HG03571 (cell line): ENCODE measurements around the gene NECTIN1.

Source experiments
- ATAC-seq: cut with Tn5 transposase; IDR thresholded peaks from one replicate; pipeline ENCODE4 v1.9.1; 2021; ENCODE audit not compliant: unreplicated experiment

The NECTIN1 gene

GRCh38 chr11:119714189-119714588 is 14.8 kb downstream of the NECTIN1 start:
- ATAC-seq: no peak

- ATAC-seq: no peak
These were observed 15.5 kb downstream of the NECTIN1 start for GRCh38 chr11:119713359-119714040.

GRCh38 chr11:119712459-119713358 is 16.3 kb downstream of the NECTIN1 start:
- no peak for ATAC-seq

- no peak for ATAC-seq
These were observed 17.0 kb downstream of the NECTIN1 start for GRCh38 chr11:119712006-119712405.

GRCh38 chr11:119711476-119711875 is 17.5 kb downstream of the NECTIN1 start:
- no peak for ATAC-seq

- ATAC-seq: no peak
These were observed 18.6 kb downstream of the NECTIN1 start for GRCh38 chr11:119710417-119710816.

- ATAC-seq: no peak
These were observed 19.2 kb downstream of the NECTIN1 start for GRCh38 chr11:119709638-119710346.

- no peak for ATAC-seq
These were observed 19.8 kb downstream of the NECTIN1 start for GRCh38 chr11:119709171-119709570.

GRCh38 chr11:119708384-119708783 is 20.6 kb downstream of the NECTIN1 start:
- ATAC-seq: no peak

- no peak for ATAC-seq
These were observed 22.1 kb downstream of the NECTIN1 start for GRCh38 chr11:119706887-119707286.

GRCh38 chr11:119706029-119706428 is 23.0 kb downstream of the NECTIN1 start:
- ATAC-seq: no peak

GRCh38 chr11:119705362-119705761 is 23.6 kb downstream of the NECTIN1 start:
- no peak for ATAC-seq

- ATAC-seq: no peak
These were observed 24.2 kb downstream of the NECTIN1 start for GRCh38 chr11:119704849-119705248.

GRCh38 chr11:119701591-119702549 is 27.1 kb downstream of the NECTIN1 start:
- no peak for ATAC-seq

- no peak for ATAC-seq
These were observed 28.3 kb downstream of the NECTIN1 start for GRCh38 chr11:119700536-119701346.

- no peak for ATAC-seq
These were observed 29.0 kb downstream of the NECTIN1 start for GRCh38 chr11:119700030-119700429.

GRCh38 chr11:119699227-119699626 is 29.8 kb downstream of the NECTIN1 start:
- no peak for ATAC-seq

GRCh38 chr11:119697882-119698281 is 31.1 kb downstream of the NECTIN1 start:
- ATAC-seq: no peak

GRCh38 chr11:119697445-119697844 is 31.6 kb downstream of the NECTIN1 start:
- no peak for ATAC-seq
